Muscle layer of colon (tissue), 2 donors: ENCODE data around the gene CDKN1A.

Experiments
- H3K27ac ChIP-seq: one replicate; pipeline ENCODE4 v1.7.0; 2013; ENCODE audit warnings: low read depth, mild to moderate bottlenecking, low read length, moderate library complexity
- H3K27me3 ChIP-seq, 2 donors: one replicate each; pipeline ENCODE4 v1.7.0; 2013; ENCODE audit warnings: low read length in 2 of 2, mild to moderate bottlenecking in 2 of 2; ENCODE audit not compliant: insufficient read depth in 2 of 2, control insufficient read depth in 1 of 2
- H3K36me3 ChIP-seq: one replicate; pipeline ENCODE4 v1.7.0; 2013; ENCODE audit warnings: mild to moderate bottlenecking, low read length; ENCODE audit not compliant: insufficient read depth
- H3K4me1 ChIP-seq: one replicate; pipeline ENCODE4 v1.7.0; 2013; ENCODE audit warnings: mild to moderate bottlenecking, low read length; ENCODE audit not compliant: insufficient read depth
- H3K4me3 ChIP-seq, 2 donors: one replicate each; pipeline ENCODE4 v1.7.0; 2013; ENCODE audit warnings: low read length in 2 of 2, low read depth in 1 of 2, mild to moderate bottlenecking in 1 of 2, moderate library complexity in 1 of 2
- H3K9ac ChIP-seq: one replicate; pipeline ENCODE4 v1.7.0; 2013; ENCODE audit warnings: low read length
- H3K9me3 ChIP-seq: one replicate; pipeline ENCODE4 v1.7.0; 2013; ENCODE audit warnings: mild to moderate bottlenecking, low read length
- donor health status: abdominal sarcoma.
- donor health status: Adenocarcinoma of cecum.

CDKN1A gene

DNA sequence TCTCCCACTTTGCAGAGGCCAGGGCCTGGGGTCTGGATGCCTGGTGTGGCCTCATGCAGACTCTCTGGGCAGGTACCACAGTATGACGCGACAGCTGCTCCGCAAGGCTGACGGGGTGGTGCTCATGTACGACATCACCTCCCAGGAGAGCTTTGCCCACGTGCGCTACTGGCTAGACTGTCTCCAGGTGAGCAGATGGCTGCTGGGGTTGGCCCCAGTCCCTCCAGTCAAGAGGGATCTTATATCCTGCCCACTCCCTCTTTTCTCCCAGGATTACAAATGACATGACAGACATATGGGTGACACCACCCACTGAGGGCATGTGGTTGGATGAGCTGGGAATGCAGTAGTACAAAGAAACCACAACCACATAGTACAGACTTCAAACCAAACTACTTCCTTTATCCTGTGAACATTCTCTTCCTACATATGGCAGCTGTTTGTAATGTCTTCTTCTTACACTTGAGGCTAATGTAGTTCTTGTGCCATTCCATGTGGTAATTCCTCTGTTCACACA is 49.0 kb downstream of the CDKN1A start:
- no peaks in the 10 kb centered on the region for H3K4me1 ChIP-seq
- no peaks in the 10 kb centered on the region for H3K27me3 ChIP-seq
- H3K9ac ChIP-seq: no peak overlapping the region
- no peaks in the 10 kb centered on the region for H3K36me3 ChIP-seq
- H3K9me3 ChIP-seq: no peaks in the 10 kb centered on the region
- no peak overlapping the region for H3K4me3 ChIP-seq
- no peak overlapping the region for H3K27ac ChIP-seq

- H3K4me3 ChIP-seq: no peak overlapping the region
- no peaks in the 10 kb centered on the region for H3K4me1 ChIP-seq
- H3K36me3 ChIP-seq: no peaks in the 10 kb centered on the region
- no peaks in the 10 kb centered on the region for H3K27me3 ChIP-seq
- no peak overlapping the region for H3K9ac ChIP-seq
- H3K27ac ChIP-seq: no peak overlapping the region
- H3K9me3 ChIP-seq: no peaks in the 10 kb centered on the region
Measured at GRCh38 chr6:36728289-36729160, 50.0 kb downstream of the CDKN1A start.

DNA sequence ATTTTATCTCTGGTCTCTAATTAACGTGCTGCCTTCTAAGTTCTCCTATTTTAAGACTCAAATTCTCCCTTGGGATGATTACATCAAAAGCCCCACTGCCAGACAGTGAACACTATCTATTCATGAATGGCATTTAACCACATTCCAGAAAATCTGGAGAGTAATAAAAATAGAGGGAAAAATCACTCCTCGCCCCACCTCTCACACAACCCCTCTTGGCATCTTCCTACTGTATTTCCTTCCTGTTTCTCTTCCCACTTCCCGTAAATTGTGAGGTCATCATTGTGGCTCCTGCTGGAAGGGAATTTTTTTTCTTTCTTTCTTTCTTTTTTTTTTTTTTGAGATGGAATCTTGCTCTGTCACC is 50.6 kb downstream of the CDKN1A start:
- H3K4me3 ChIP-seq: no peak overlapping the region
- no peaks in the 10 kb centered on the region for H3K4me1 ChIP-seq
- no peaks in the 10 kb centered on the region for H3K27me3 ChIP-seq
- no peaks in the 10 kb centered on the region for H3K36me3 ChIP-seq
- no peaks in the 10 kb centered on the region for H3K9me3 ChIP-seq
- H3K27ac ChIP-seq: no peak overlapping the region
- H3K9ac ChIP-seq: no peak overlapping the region

GRCh38 chr6:36730424-36731380 is 52.2 kb downstream of the CDKN1A start:
- Histone ChIP-seq H3K36me3 (no peaks in the 10 kb centered on the region), H3K4me1 (peaks cover 12% of the 10 kb centered on the region), H3K27me3 (no peaks in the 10 kb centered on the region), H3K9ac (no peak overlapping the region), H3K27ac (no peak overlapping the region), H3K9me3 (no peaks in the 10 kb centered on the region), H3K4me3 (no peak overlapping the region)

DNA sequence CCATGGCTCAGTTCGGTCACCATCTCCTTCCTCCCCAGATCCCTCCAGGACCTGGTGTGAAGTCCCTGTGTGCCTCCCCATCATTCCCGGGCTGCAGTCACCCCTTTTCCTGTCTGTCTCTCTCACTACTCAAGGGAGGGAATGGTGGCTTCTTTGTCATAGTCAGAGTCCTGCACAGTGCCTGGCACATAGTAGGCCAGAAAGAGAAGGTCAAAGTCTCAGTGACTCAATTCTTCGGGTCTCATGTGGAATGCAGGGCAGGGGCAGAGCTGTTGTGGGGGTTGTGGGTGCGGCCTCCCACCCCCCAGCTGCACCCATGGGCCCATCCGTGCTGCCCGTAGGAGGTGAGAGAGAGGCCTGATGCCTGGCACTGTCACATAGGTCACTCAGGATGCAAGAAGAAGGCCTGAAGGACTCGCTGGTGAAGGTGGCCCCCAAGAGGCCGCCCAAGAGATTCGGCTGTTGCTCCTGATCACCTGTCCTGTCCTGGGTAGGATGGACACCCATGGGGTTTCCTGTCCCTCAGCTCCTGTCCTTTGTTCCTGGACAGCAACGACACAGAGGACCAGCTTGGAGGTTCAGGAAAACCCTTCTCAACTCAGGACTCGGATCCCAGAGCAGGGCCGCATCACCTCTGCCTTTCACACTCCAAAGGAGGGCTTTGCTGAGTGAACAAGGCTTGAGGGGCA is 53.3 kb downstream of the CDKN1A start:
- H3K4me3 ChIP-seq: no peak overlapping the region
- H3K27me3 ChIP-seq: no peaks in the 10 kb centered on the region
- H3K27ac ChIP-seq: no peak overlapping the region
- H3K9ac ChIP-seq: no peak overlapping the region
- no peaks in the 10 kb centered on the region for H3K36me3 ChIP-seq
- H3K9me3 ChIP-seq: no peaks in the 10 kb centered on the region
- H3K4me1 ChIP-seq: peaks cover 14% of the 10 kb centered on the region

DNA sequence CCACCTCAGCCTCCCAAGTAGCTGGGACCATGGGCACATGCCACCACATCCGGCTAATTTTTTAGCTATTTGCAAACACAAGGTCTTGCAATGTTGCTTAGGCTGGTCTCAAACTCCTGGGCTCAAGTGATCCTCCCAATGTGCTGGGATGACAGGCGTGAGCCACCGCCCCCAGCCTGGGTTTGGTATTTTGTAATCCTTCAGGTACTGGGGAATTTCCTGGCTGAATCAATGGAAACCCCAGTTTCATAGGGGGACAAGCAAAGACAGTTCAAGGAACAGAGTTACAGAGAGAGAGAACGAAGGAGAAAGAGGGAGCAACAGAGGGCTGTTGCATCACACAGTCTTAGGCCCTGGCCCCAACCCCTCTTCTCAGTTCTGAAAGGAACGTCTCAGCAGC is 54.8 kb downstream of the CDKN1A start:
- Histone ChIP-seq H3K9ac (no peak overlapping the region), H3K27ac (no peak overlapping the region), H3K4me1 (peaks cover 14% of the 10 kb centered on the region), H3K4me3 (no peak overlapping the region), H3K36me3 (no peaks in the 10 kb centered on the region), H3K27me3 (no peaks in the 10 kb centered on the region), H3K9me3 (no peaks in the 10 kb centered on the region)

GRCh38 chr6:36734486-36735060 is 56.1 kb downstream of the CDKN1A start:
- H3K4me3 ChIP-seq: peak overlapping the region in 1 of 2 donors; percentile 30
- H3K27ac ChIP-seq: peak overlapping the region; percentile 68
- peaks cover 14% of the 10 kb centered on the region for H3K4me1 ChIP-seq
- H3K27me3 ChIP-seq: no peaks in the 10 kb centered on the region
- H3K9ac ChIP-seq: no peak overlapping the region
- no peaks in the 10 kb centered on the region for H3K36me3 ChIP-seq
- no peaks in the 10 kb centered on the region for H3K9me3 ChIP-seq

DNA sequence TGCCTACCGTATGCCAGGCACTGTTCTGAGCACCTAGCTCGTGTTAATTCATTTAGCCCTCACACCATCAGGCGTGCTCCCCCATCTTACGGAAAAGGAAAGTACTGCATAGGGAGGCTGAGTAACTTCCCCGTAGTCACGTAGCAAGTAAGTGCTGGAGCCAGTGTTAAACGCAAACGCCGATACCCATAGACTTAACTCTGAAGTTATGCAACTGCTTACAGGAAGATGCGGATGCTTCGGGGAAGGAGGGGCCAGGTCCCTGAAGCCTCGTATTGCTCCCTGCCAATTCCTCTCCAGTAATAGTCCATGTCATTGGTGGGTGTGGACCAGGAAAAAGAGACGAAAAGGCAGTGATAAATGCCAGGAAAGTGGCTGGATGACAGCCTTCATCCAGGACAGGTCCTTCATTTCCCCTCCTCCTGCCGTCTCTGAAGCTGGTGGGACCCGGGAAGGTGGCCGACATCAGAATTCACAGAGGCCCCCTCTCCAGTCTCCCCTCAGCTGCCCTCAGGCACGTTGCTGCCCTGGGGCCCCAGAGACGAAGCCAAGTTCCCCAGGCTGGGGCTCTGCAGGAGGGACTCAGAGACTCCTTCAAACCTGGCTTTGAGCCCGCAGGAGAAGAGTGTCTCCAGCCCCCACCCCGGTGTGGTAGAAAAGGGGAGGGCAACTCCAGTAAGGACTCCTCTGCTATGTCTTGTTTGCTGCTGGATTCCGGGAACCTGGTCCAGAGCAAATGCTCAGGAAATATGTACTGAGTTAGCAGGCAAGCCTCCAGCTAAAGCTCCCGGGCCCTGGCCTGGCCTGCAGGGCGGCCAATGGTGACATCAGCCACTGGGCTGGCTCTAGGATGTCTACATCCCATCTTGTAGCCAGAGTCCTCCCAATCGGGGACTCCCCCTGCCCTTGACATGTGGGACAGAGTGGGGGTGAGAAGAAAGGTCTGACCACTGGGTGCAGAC is 56.9 kb downstream of the CDKN1A start:
- peak overlapping the region in 1 of 2 donors; percentile 30 for H3K4me3 ChIP-seq
- no peaks in the 10 kb centered on the region for H3K9me3 ChIP-seq
- H3K27me3 ChIP-seq: no peaks in the 10 kb centered on the region
- H3K4me1 ChIP-seq: peaks cover 14% of the 10 kb centered on the region
- peak overlapping the region; percentile 47 for H3K27ac ChIP-seq
- H3K9ac ChIP-seq: no peak overlapping the region
- no peaks in the 10 kb centered on the region for H3K36me3 ChIP-seq
